H1 (cell line): Measurements from ENCODE around the gene RGS3. TPM values are rescaled to one million over a fixed set of nuclear protein-coding genes. Genes with fewer than 3 reads are reported as not detected.

Experiments
- CTCF ChIA-PET: fragments of 300-600 bp; sonication (Branson Sonifier 250); formaldehyde crosslinking; loops from one replicate; lab custom pipeline; 2021; ENCODE audit not compliant: partially characterized antibody; lab: Charles Lee
- POLR2A ChIA-PET: fragments of 300-600 bp; sonication (Branson Sonifier 250); formaldehyde crosslinking; loops from one replicate; lab custom pipeline; 2021; ENCODE audit warnings: inconsistent platforms; ENCODE audit not compliant: partially characterized antibody; lab: Charles Lee
- DNase-seq, 2 experiments: peaks; one replicate each; pipeline versions ENCODE4 v3.0.0 to v3.0.0-alpha.2; 2010 to 2022; ENCODE audit warnings: low spot score in 2 of 2, low read depth in 1 of 2, mixed read lengths in 1 of 2
- FAIRE-seq: peaks from 2 replicates; lab custom pipeline; 2011; peaks lifted over from hg19 to GRCh38; lab: Jason Lieb, UNC
- H2AFZ ChIP-seq: 2 replicates; pipeline ENCODE4 v1.8.1; 2012; ENCODE audit warnings: low read length, inconsistent platforms
- H2AK5ac ChIP-seq: 2 replicates; pipeline ENCODE4 v1.6.1; 2013; ENCODE audit warnings: low read depth, low read length
- H2BK120ac ChIP-seq: replicated peaks from 2 replicates; pipeline ENCODE3; 2013; ENCODE audit warnings: low read depth, low read length, inconsistent platforms
- H2BK12ac ChIP-seq: 2 replicates; pipeline ENCODE4 v1.6.1; 2013; ENCODE audit warnings: low read depth, low read length
- H2BK15ac ChIP-seq: 2 replicates; pipeline ENCODE4 v1.6.1; 2013; ENCODE audit warnings: low read length
- H2BK20ac ChIP-seq: 2 replicates; pipeline ENCODE4 v1.6.1; 2013; ENCODE audit warnings: low read length
- H2BK5ac ChIP-seq: 2 replicates; pipeline ENCODE4 v1.6.1; 2013; ENCODE audit warnings: low read depth, low read length
- H3K14ac ChIP-seq: 2 replicates; pipeline ENCODE4 v1.6.1; 2013; ENCODE audit warnings: inconsistent platforms; ENCODE audit not compliant: insufficient read length
- H3K18ac ChIP-seq: 2 replicates; pipeline ENCODE4 v1.6.1; 2013; ENCODE audit warnings: low read length; ENCODE audit errors: extremely low read depth
- H3K23ac ChIP-seq: 2 replicates; pipeline ENCODE4 v1.6.1; 2013; ENCODE audit warnings: inconsistent platforms; ENCODE audit not compliant: insufficient read length
- H3K23me2 ChIP-seq: 2 replicates; pipeline ENCODE4 v1.6.1; 2013; ENCODE audit warnings: low read depth, low read length
- H3K27ac ChIP-seq: 2 replicates; pipeline ENCODE4 v1.6.1; 2011; ENCODE audit warnings: low read depth, low read length, inconsistent platforms
- H3K27me3 ChIP-seq, 4 experiments: replicated peaks in 1 of 4; 1 replicate in 1 of 4; 2 replicates in 3 of 4; pipeline versions ENCODE4 v1.6.1 to v1.8.1; 2011 to 2013; ENCODE audit warnings: low read length in 3 of 4, mild to moderate bottlenecking in 3 of 4, inconsistent platforms in 2 of 4, mixed read lengths in 2 of 4, moderate library complexity in 1 of 4; ENCODE audit not compliant: control insufficient read depth in 3 of 4, insufficient read depth in 3 of 4; ENCODE audit errors: extremely low read depth in 1 of 4
- H3K36me3 ChIP-seq, 4 experiments: 2 replicates each; pipeline versions ENCODE4 v1.6.1 to v1.8.1; 2011 to 2013; ENCODE audit warnings: mild to moderate bottlenecking in 4 of 4, low read length in 3 of 4, moderate library complexity in 2 of 4, control low read depth in 1 of 4, inconsistent platforms in 1 of 4; ENCODE audit not compliant: insufficient read depth in 4 of 4, control insufficient read depth in 2 of 4
- H3K4ac ChIP-seq: replicated peaks from 2 replicates; pipeline ENCODE3; 2013; ENCODE audit warnings: low read length, low read depth, mixed read lengths, inconsistent platforms; ENCODE audit not compliant: insufficient read length
- H3K4me1 ChIP-seq, 4 experiments: replicated peaks in 1 of 4; 1 replicate in 1 of 4; 2 replicates in 3 of 4; pipeline versions ENCODE4 v1.6.1 to v1.8.1; 2011 to 2013; ENCODE audit warnings: low read length in 3 of 4, inconsistent platforms in 2 of 4, mixed read lengths in 1 of 4; ENCODE audit not compliant: insufficient read depth in 4 of 4, control insufficient read depth in 3 of 4
- H3K4me2 ChIP-seq, 2 experiments: 2 replicates each; pipeline versions ENCODE4 v1.6.1 to v1.8.1; 2011 to 2013; ENCODE audit warnings: low read depth in 2 of 2, low read length in 2 of 2, control low read depth in 1 of 2, inconsistent platforms in 1 of 2, mild to moderate bottlenecking in 1 of 2; ENCODE audit not compliant: insufficient read depth in 1 of 2
- H3K4me3 ChIP-seq, 4 experiments: fragments of 200-600, 300-600 bp in 1 of 4; sonication (generic), shearing (Covaris generic), sonication (Bioruptor Twin) in 1 of 4; 2 replicates each; pipeline versions ENCODE4 v1.5.1 to v1.8.1; 2011 to 2016; ENCODE audit warnings: low read length in 4 of 4, low read depth in 3 of 4, control low read depth in 2 of 4, inconsistent platforms in 2 of 4, mild to moderate bottlenecking in 2 of 4, mixed read lengths in 1 of 4, moderate library complexity in 1 of 4; ENCODE audit not compliant: insufficient read depth in 2 of 4; ENCODE audit errors: extremely low read depth in 1 of 4
- H3K56ac ChIP-seq: replicated peaks from 2 replicates; pipeline ENCODE3; 2013; ENCODE audit warnings: low read depth, mild to moderate bottlenecking, mixed read lengths, low read length, inconsistent platforms; ENCODE audit not compliant: insufficient read length
- H3K79me1 ChIP-seq: 2 replicates; pipeline ENCODE4 v1.6.1; 2013; ENCODE audit warnings: low read depth, low read length, control low read depth
- H3K79me2 ChIP-seq, 2 experiments: 2 replicates each; pipeline versions ENCODE4 v1.6.1 to v1.8.1; 2012 to 2013; ENCODE audit warnings: low read length in 2 of 2, mild to moderate bottlenecking in 2 of 2, inconsistent platforms in 1 of 2; ENCODE audit not compliant: insufficient read depth in 2 of 2, control insufficient read depth in 1 of 2
- H3K9ac ChIP-seq, 4 experiments: replicated peaks in 1 of 4; 1 replicate in 1 of 4; 2 replicates in 3 of 4; pipeline versions ENCODE4 v1.6.1 to v1.8.1; 2011 to 2013; ENCODE audit warnings: low read depth in 3 of 4, low read length in 3 of 4, control low read depth in 2 of 4, mild to moderate bottlenecking in 2 of 4, moderate library complexity in 2 of 4, inconsistent platforms in 1 of 4; ENCODE audit errors: extremely low read depth in 1 of 4
- H3K9me3 ChIP-seq, 2 experiments: 2 replicates each; pipeline versions ENCODE4 v1.6.1 to v1.8.1; 2012 to 2013; ENCODE audit warnings: mild to moderate bottlenecking in 2 of 2, moderate library complexity in 2 of 2, control low read depth in 1 of 2, inconsistent platforms in 1 of 2, low read depth in 1 of 2, low read length in 1 of 2, mixed read lengths in 1 of 2; ENCODE audit not compliant: insufficient read depth in 2 of 2
- H4K20me1 ChIP-seq, 2 experiments: replicated peaks in 1 of 2; 2 replicates each; pipeline versions ENCODE3 to v1.8.1; 2011 to 2013; ENCODE audit warnings: inconsistent platforms in 2 of 2, low read length in 2 of 2, mild to moderate bottlenecking in 1 of 2; ENCODE audit not compliant: insufficient read depth in 2 of 2, control insufficient read depth in 1 of 2
- H4K5ac ChIP-seq: 2 replicates; pipeline ENCODE4 v1.6.1; 2013; ENCODE audit warnings: low read length, low read depth, mixed read lengths, inconsistent platforms; ENCODE audit not compliant: insufficient read length
- H4K8ac ChIP-seq: 2 replicates; pipeline ENCODE4 v1.8.0; 2013; ENCODE audit warnings: mild to moderate bottlenecking, moderate library complexity, low read length, inconsistent platforms; ENCODE audit not compliant: insufficient read depth; ENCODE audit errors: extremely low read depth
- H4K91ac ChIP-seq: replicated peaks from 2 replicates; pipeline ENCODE3; 2013; ENCODE audit warnings: low read length, mixed read lengths, inconsistent platforms; ENCODE audit not compliant: insufficient read length
- KDM5A ChIP-seq: fragments of 200-600 bp; IDR thresholded peaks from 2 replicates; pipeline ENCODE4 v1.7.1; 2012; ENCODE audit warnings: mild to moderate bottlenecking, low read length, inconsistent platforms, mixed read lengths
- RXRA ChIP-seq: IDR thresholded peaks from 2 replicates; pipeline ENCODE4 v1.6.1; 2011; ENCODE audit warnings: low read depth, mild to moderate bottlenecking, low read length, moderate library complexity; ENCODE audit not compliant: insufficient read depth
- WGBS, 2 experiments: shearing (Covaris generic) in 1 of 2; methylation state at CpG; one replicate each; pipeline versions ENCODE4 v1.1.6 to v1.1.7; 2013 to 2015; ENCODE audit warnings: low lambda C conversion rate in 2 of 2, mixed read lengths in 2 of 2, inconsistent platforms in 1 of 2, low coverage in 1 of 2, missing lambda C conversion rate in 1 of 2; ENCODE audit not compliant: insufficient replicate concordance in 2 of 2, insufficient coverage in 1 of 2, insufficient read length in 1 of 2; ENCODE audit errors: extremely low coverage in 1 of 2, missing lambda C conversion rate in 1 of 2; 5-methylcytosine and 5-hydroxymethylcytosine counted together
- polyA plus RNA-seq, 7 experiments: library from polyadenylated mRNA; depleted of rRNA in 3 of 7; stranded (reverse) in 5 of 7; unstranded in 2 of 7; fragments of >200 nt in 5 of 7; fragments of 200-250 nt in 2 of 7; gene quantifications; 1 replicate in 5 of 7; 2 replicates in 1 of 7; 4 replicates in 1 of 7; pipeline versions ENCODE4 v1.2.1 to v1.2.3, GENCODE V29; 2011 to 2013; ENCODE audit warnings: missing spikeins in 2 of 7, mixed read lengths in 2 of 7
- total RNA-seq: library from RNA; stranded (reverse); fragmentation: NEBNext Ultra II Directional; extraction: Animal tissue kit (Norgen Biotek cat#: 25700); gene quantifications from 2 replicates; pipeline ENCODE4 v1.2.1, GENCODE V29; 2021

Gene RGS3
- total and polyA plus RNA-seq, 2 of the 8 experiments (the other 6 are each of a cell fraction or from before 2014, with no cell fraction given): 12.6 to 18.2 TPM

DNA sequence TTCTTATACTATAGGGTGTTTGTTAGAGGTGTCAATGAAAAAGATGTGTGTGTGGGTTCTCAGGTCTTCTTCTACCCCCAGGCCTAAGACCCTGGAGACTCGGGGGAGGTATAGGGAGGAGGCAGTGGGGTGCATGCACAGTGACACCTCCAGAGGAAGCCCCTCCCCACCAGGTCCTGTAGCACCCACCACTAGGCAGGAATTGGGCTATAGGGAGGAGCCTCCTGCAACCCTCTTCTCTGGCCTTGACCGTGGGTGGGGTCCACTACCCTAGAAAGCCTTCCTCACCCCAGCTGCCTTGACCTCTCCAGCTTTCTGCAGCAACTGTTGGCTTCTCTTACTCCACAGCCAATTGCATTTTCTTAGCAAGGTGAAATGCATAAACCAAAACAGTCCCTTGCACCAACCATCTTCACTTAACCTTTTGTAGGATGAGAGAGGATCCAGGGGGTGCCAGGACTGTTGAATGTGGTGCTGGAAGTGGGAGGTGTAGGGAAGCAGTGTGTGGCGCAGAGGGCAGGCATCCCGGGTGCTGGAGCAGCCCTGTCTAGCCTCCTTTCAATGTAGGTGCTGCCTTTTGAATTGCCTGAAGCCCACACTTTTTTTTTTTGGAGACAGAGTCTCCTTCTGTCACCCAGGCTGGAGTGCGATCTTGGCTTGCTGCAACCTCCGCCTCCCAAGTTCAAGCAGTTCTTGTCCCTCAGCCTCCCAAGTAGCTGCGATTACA is 128.5 kb downstream of the RGS3 start:
- no peak overlapping the region for H3K4me2 ChIP-seq
- POLR2A ChIA-PET: interaction anchor here (0.6 to 4.4 kb wide), 8 partner anchors 11 to 182 kb away, joined by 3 to 46 read pairs (median 10); partner anchors contain the start of genes C9orf43 and POLE3
- no peak overlapping the region for H3K18ac ChIP-seq
- H3K79me2 ChIP-seq: peaks cover 0 to 11% of the 10 kb centered on the region in 2 experiments; a peak in 1 of 4 replicates
- H3K9ac ChIP-seq: no peak overlapping the region
- H2BK12ac ChIP-seq: 0 out of 2 replicates have a peak overlapping the region, but pooled peaks have one; percentile 44
- H4K8ac ChIP-seq: no peak overlapping the region
- 77% methylated on average over 7 of the region's 7 CpGs; no CpG with 5 or more reads in 1 of the 2 experiments for WGBS, 2 experiments
- no peaks in the 10 kb centered on the region for H4K20me1 ChIP-seq
- no peak overlapping the region for H4K5ac ChIP-seq
- peaks cover 10 to 23% (median 15%) of the 10 kb centered on the region in 4 experiments for H3K4me1 ChIP-seq
- no peak overlapping the region for H3K14ac ChIP-seq
- peak overlapping the region; percentile 36; the same call in 1 of the 2 replicates for H2BK15ac ChIP-seq
- no peak overlapping the region for H2AFZ ChIP-seq
- no peak overlapping the region for H3K4me3 ChIP-seq
- no peak for TF ChIP-seq KDM5A
- TF ChIP-seq RXRA: no peak
- TF ChIP-seq, all 59 proteins: peak for 0
- DNase-seq (no peak), FAIRE-seq (no peak)
- H3K23ac ChIP-seq: no peak overlapping the region
- no peak overlapping the region for H2AK5ac ChIP-seq
- no peak overlapping the region for H3K4ac ChIP-seq
- H2BK120ac ChIP-seq: no peak overlapping the region
- CTCF ChIA-PET: interaction anchor here (0.6 to 28.3 kb wide), 60 partner anchors 10 to 370 kb away, joined by 3 to 1065 read pairs (median 4); partner anchors contain the start of genes ALAD, C9orf43, CDC26 and POLE3
- no peak overlapping the region for H3K27ac ChIP-seq
- H3K9me3 ChIP-seq: no peaks in the 10 kb centered on the region
- H2BK5ac ChIP-seq: peak overlapping the region; percentile 22; the same call in 1 of the 2 replicates
- H3K36me3 ChIP-seq: peaks cover 2 to 14% (median 6%) of the 10 kb centered on the region in 4 experiments; a peak in 5 of 8 replicates
- H2BK20ac ChIP-seq: no peak overlapping the region
- no peak overlapping the region for H3K56ac ChIP-seq
- peaks cover 8% of the 10 kb centered on the region; the same call in 1 of the 2 replicates for H3K23me2 ChIP-seq
- no peak overlapping the region for H4K91ac ChIP-seq
- no peaks in the 10 kb centered on the region for H3K27me3 ChIP-seq
- H3K79me1 ChIP-seq: peaks cover 13% of the 10 kb centered on the region; the same call in 1 of the 2 replicates
